ENCODE measurements around the gene RASA3. TPM values are rescaled to one million over a fixed set of nuclear protein-coding genes. Genes with fewer than 3 reads are reported as not detected.

The RASA3 gene
- total RNA-seq, 1 donor from 2014 or later, result 44.8 TPM

DNA sequence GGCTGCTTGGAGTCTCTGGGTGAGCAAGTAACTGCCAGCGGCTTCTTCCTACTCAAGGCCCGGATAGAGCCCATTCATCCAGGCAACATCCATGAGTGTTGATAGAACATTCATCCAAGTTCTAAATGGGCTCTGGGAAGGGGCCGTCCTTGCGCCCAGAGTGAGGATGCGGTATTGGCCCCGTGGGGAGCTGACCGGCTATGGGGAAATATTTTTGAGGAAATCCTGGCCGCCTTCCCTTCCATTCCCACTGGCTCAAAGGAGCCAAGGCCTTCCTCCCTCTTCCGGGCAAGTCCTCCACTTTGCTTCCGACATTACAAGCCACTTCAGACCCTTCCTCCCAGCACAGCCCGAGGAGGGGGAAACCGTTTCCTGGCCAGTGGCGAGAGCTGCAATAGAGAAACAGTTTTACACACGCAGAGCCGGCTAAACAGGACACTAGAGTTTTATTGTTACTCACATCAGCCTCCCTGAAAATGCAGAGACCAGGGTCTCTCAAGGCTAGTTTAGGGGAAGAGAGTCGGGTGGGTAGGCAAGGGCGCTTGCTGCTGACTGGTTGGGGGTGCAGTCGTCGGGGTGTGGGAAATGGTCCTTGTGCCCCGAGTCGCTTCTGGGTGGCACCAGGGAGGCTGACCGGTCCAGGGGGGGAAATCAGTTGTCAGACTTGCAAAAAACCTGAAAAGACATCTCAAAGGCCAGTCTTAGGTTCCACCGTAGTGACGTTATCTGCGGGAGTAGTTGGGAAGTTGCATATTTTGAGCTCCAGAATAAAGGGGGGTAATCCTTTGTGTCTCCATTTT, 196.1 kb downstream of the RASA3 start:
- Mint-ChIP-seq H3K36me3 (ENCODE audit: unreplicated experiment) (no peaks in the 10 kb centered on the region), H3K27me3 (ENCODE audit: unreplicated experiment) (no peaks in the 10 kb centered on the region), H3K4me3 (ENCODE audit: unreplicated experiment) (no peak overlapping the region), H3K9me3 (ENCODE audit: unreplicated experiment) (peaks cover 4% of the 10 kb centered on the region), H3K4me1 (ENCODE audit: unreplicated experiment) (peaks cover 16% of the 10 kb centered on the region), H3K27ac (ENCODE audit: unreplicated experiment) (peak overlapping the region; percentile 56)
- TF ChIP-seq, protein P1, sequence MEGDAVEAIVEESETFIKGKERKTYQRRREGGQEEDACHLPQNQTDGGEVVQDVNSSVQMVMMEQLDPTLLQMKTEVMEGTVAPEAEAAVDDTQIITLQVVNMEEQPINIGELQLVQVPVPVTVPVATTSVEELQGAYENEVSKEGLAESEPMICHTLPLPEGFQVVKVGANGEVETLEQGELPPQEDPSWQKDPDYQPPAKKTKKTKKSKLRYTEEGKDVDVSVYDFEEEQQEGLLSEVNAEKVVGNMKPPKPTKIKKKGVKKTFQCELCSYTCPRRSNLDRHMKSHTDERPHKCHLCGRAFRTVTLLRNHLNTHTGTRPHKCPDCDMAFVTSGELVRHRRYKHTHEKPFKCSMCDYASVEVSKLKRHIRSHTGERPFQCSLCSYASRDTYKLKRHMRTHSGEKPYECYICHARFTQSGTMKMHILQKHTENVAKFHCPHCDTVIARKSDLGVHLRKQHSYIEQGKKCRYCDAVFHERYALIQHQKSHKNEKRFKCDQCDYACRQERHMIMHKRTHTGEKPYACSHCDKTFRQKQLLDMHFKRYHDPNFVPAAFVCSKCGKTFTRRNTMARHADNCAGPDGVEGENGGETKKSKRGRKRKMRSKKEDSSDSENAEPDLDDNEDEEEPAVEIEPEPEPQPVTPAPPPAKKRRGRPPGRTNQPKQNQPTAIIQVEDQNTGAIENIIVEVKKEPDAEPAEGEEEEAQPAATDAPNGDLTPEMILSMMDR (IDR thresholded peaks at IDR 0.05), result no peak
- DNase-seq (ENCODE audit: extremely low spot score, unreplicated experiment), result no peak

DNA sequence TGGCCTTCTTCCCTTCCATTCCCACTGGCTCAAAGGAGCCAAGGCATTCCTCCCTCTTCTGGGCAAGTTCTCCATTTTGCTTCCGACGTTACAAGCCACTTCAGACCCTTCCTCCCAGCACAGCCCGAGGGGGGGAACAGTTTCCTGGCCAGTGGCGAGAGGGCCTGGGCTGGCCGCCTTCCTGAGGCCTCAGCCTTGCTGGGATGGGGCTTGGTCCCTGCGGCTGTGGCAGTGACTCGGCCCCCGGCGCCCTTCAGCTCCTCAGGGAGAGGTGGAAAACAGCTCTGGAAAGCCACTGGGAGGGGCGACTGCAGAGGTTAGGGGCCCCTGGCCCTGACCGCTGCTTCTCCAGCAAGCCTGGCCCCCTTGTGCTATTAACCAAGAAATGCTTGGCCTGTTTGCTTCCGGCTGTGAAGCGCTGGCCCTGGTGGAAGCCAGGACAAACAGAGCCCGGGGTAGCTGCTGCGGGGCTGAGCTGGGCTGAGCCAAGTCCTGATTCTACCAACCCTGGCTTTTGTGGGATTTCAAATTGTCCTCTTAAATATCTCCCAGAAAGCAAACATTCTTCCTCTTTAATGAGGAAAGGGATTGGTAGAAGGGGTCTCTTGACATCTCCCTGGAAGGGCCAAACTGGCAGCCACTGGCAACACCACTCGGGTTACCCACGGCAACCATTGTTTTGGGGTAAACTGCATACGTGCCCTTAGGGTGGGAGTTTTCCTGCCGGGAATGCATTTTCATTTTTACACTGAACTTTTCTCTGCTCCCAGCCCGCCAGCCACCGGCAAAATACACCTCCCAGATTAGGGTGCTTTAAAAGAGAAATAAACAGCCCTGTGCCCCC, 197.2 kb downstream of the RASA3 start:
- TF ChIP-seq, protein P1 (IDR thresholded peaks at IDR 0.05), result no peak
- Mint-ChIP-seq H3K27ac (ENCODE audit: unreplicated experiment) (no peak overlapping the region), H3K4me1 (ENCODE audit: unreplicated experiment) (peaks cover 16% of the 10 kb centered on the region), H3K36me3 (ENCODE audit: unreplicated experiment) (no peaks in the 10 kb centered on the region), H3K27me3 (ENCODE audit: unreplicated experiment) (no peaks in the 10 kb centered on the region), H3K9me3 (ENCODE audit: unreplicated experiment) (peaks cover 4% of the 10 kb centered on the region), H3K4me3 (ENCODE audit: unreplicated experiment) (no peak overlapping the region)
- no peak for DNase-seq (ENCODE audit: extremely low spot score, unreplicated experiment)

DNA sequence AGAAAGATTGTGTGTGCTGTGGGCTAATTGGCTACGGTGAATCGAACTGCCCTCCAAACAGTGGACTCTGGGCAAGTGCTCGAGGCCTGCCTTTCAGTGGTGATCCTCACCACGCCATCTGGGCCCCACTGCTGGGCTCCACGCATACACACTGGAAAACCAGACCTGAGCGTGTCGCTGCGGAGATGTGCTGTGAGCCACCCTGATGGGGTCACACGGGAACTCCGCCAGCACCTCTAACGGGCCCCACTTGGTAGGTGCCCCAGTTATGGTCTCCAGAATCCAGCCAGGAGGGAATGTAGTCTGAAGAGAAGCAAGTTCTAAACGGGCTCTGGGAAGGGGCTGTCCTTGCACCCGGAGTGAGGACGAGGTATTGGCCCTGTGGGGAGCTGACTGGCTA, 197.8 kb downstream of the RASA3 start:
- Mint-ChIP-seq H3K27me3 (ENCODE audit: unreplicated experiment) (no peaks in the 10 kb centered on the region), H3K4me3 (ENCODE audit: unreplicated experiment) (no peak overlapping the region), H3K9me3 (ENCODE audit: unreplicated experiment) (peaks cover 4% of the 10 kb centered on the region), H3K36me3 (ENCODE audit: unreplicated experiment) (no peaks in the 10 kb centered on the region), H3K4me1 (ENCODE audit: unreplicated experiment) (peaks cover 16% of the 10 kb centered on the region), H3K27ac (ENCODE audit: unreplicated experiment) (no peak overlapping the region)
- no peak for DNase-seq (ENCODE audit: extremely low spot score, unreplicated experiment)
- TF ChIP-seq, protein P1 (IDR thresholded peaks at IDR 0.05), result no peak

DNA sequence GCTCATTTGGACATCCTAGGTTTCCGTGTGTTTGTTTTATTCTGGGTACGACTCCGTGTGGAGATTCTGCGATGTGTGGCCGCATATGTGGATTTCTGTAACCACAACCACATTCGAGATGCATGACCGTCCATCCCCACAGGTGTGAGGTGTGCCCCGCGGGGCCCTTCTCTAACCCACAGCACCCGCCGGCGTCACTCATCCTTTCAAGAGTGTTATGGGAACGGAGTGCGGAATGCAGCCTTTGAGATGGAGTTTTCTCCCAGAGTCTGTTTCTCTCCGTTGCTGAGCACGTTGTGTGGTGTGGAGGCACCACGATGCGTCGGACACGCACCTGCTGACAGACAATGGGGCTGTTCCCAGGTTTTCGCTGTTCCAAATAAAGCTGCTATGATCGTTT, 198.5 kb downstream of the RASA3 start:
- Mint-ChIP-seq H3K27me3 (ENCODE audit: unreplicated experiment) (no peaks in the 10 kb centered on the region), H3K4me1 (ENCODE audit: unreplicated experiment) (peaks cover 16% of the 10 kb centered on the region), H3K4me3 (ENCODE audit: unreplicated experiment) (no peak overlapping the region), H3K9me3 (ENCODE audit: unreplicated experiment) (peaks cover 4% of the 10 kb centered on the region), H3K36me3 (ENCODE audit: unreplicated experiment) (no peaks in the 10 kb centered on the region), H3K27ac (ENCODE audit: unreplicated experiment) (no peak overlapping the region)
- TF ChIP-seq, protein P1 (IDR thresholded peaks at IDR 0.05), result no peak
- no peak for DNase-seq (ENCODE audit: extremely low spot score, unreplicated experiment)
